AG04449 (cell line): ENCODE data around the gene MAPRE3.
A peak's percentile ranks its signal among the peaks of the same experiment; 100 is the strongest.

Experiments used
- CTCF ChIA-PET: fragments of 350-600 bp; formaldehyde crosslinking; extraction: SDS; loops from one replicate; lab custom pipeline; 2021; ENCODE audit warnings: antibody characterized with exemption; lab: Yijun Ruan, JAX
- POLR2A ChIA-PET: fragments of 400-600, 350-600 bp; formaldehyde crosslinking; extraction: SDS; loops from one replicate; lab custom pipeline; 2020; ENCODE audit warnings: antibody characterized with exemption, inconsistent platforms; lab: Yijun Ruan, JAX
- DNase-seq: peaks from one replicate; pipeline ENCODE4 v3.0.0-alpha.2; 2010; ENCODE audit warnings: low read depth, low spot score
- H3K4me3 ChIP-seq: 2 replicates; pipeline ENCODE4 v1.5.1; 2011; ENCODE audit warnings: low read depth, mild to moderate bottlenecking, control low read depth, low read length
- CTCF ChIP-seq: IDR thresholded peaks from one replicate; pipeline ENCODE4 v1.5.1; 2011; ENCODE audit warnings: mild to moderate bottlenecking, moderate library complexity, low read length, control low read depth, inconsistent platforms; ENCODE audit not compliant: insufficient read depth; ENCODE audit errors: missing control alignments

MAPRE3 gene

GRCh38 chr2:27021253-27022049 lies 51.0 kb downstream of the MAPRE3 start:
- TF ChIP-seq CTCF, result no peak
- no peak for DNase-seq
- CTCF ChIA-PET, result interaction anchor here (0.9 to 6.4 kb wide), 4 partner anchors 10 to 175 kb away, joined by 3 to 46 read pairs (median 4); no protein-coding TSS in a partner anchor
- POLR2A ChIA-PET, result no interaction called here
- H3K4me3 ChIP-seq, result no peak overlapping the region

GRCh38 chr2:27023740-27024139 lies 53.3 kb downstream of the MAPRE3 start:
- DNase-seq, result no peak
- CTCF ChIA-PET, result interaction anchor here (1.0 to 6.4 kb wide), 7 partner anchors 6 to 178 kb away, joined by 3 to 46 read pairs (median 4); no protein-coding TSS in a partner anchor
- POLR2A ChIA-PET, result no interaction called here
- no peak overlapping the region for H3K4me3 ChIP-seq
- TF ChIP-seq CTCF, result no peak

GRCh38 chr2:27024188-27024587 lies 53.8 kb downstream of the MAPRE3 start:
- ChIA-PET CTCF (interaction anchor here (1.0 to 6.4 kb wide), 5 partner anchors 7 to 63 kb away, joined by 3 to 46 read pairs (median 4); no protein-coding TSS in a partner anchor), POLR2A (no interaction called here)

GRCh38 chr2:27024812-27025211 lies 54.4 kb downstream of the MAPRE3 start:
- ChIA-PET POLR2A (no interaction called here), CTCF (interaction anchor here (1.0 to 6.4 kb wide), 4 partner anchors 8 to 62 kb away, joined by 3 to 46 read pairs (median 20); no protein-coding TSS in a partner anchor)
- TF ChIP-seq CTCF, result no peak
- no peak overlapping the region for H3K4me3 ChIP-seq
- DNase-seq, result no peak

More at GRCh38 chr2:27024188-27024587, 53.8 kb downstream of the MAPRE3 start:
- no peak for DNase-seq
- H3K4me3 ChIP-seq, result no peak overlapping the region
- TF ChIP-seq CTCF, result peak; percentile 15

- ChIA-PET POLR2A (no interaction called here), CTCF (interaction anchor here (1.1 to 6.4 kb wide), 4 partner anchors 8 to 179 kb away, joined by 3 to 46 read pairs (median 20); no protein-coding TSS in a partner anchor)
- TF ChIP-seq CTCF, result no peak
- no peak for DNase-seq
- no peak overlapping the region for H3K4me3 ChIP-seq
Measured at GRCh38 chr2:27025281-27025800, 54.9 kb downstream of the MAPRE3 start.
